SU-DHL-6 (cell line): ENCODE data around the gene DAP3.
"Not testable (repeated sequence)": the region's sequence is repeated elsewhere in the genome, so short reads cannot be mapped to it uniquely, and the experiment has no call there.

ENCODE experiments used
- H2AFZ ChIP-seq: fragments of 200-600 bp; sonication (generic); 2 replicates; pipeline ENCODE4 v1.6.1; 2014; ENCODE audit warnings: low read depth, mild to moderate bottlenecking, moderate library complexity, mixed read lengths, antibody characterized with exemption, low read length; ENCODE audit not compliant: severe bottlenecking
- H3F3A ChIP-seq: fragments of 200-600 bp; shearing (Covaris generic); 2 replicates; pipeline ENCODE4 v1.6.0; 2016; ENCODE audit warnings: antibody characterized with exemption, mild to moderate bottlenecking; ENCODE audit not compliant: insufficient read depth
- H3K27ac ChIP-seq: fragments of 200-600 bp; sonication (generic); 2 replicates; pipeline ENCODE4 v1.5.1; 2016; ENCODE audit warnings: low read depth, mild to moderate bottlenecking, low read length, moderate library complexity, mixed read lengths
- H3K27me3 ChIP-seq: fragments of 200-600 bp; sonication (generic), shearing (Covaris generic); 2 replicates; pipeline ENCODE4 v1.6.0; 2014; ENCODE audit warnings: mild to moderate bottlenecking, low read length
- H3K36me3 ChIP-seq: fragments of 200-600 bp; sonication (generic); 2 replicates; pipeline ENCODE4 v1.6.1; 2014; ENCODE audit warnings: mild to moderate bottlenecking, low read length, mixed read lengths
- H3K4me2 ChIP-seq: fragments of 300-600, 200-600 bp; shearing (Covaris generic), sonication (generic); 2 replicates; pipeline ENCODE4 v1.6.0; 2014; ENCODE audit warnings: low read length, low read depth, mild to moderate bottlenecking; ENCODE audit not compliant: poor library complexity, severe bottlenecking
- H3K4me3 ChIP-seq: fragments of 200-600 bp; sonication (generic); 2 replicates; pipeline ENCODE4 v1.5.1; 2014; ENCODE audit warnings: antibody characterized with exemption, low read length, mild to moderate bottlenecking, mixed read lengths; ENCODE audit not compliant: insufficient read depth, poor library complexity, severe bottlenecking
- H3K79me2 ChIP-seq: fragments of 200-600 bp; sonication (generic); 2 replicates; pipeline ENCODE4 v1.6.1; 2014; ENCODE audit warnings: mild to moderate bottlenecking, low read length, moderate library complexity; ENCODE audit not compliant: insufficient read depth
- H3K9ac ChIP-seq: fragments of 200-600 bp; sonication (generic); 2 replicates; pipeline ENCODE4 v1.7.0; 2014; ENCODE audit warnings: mild to moderate bottlenecking, low read length
- H3K9me2 ChIP-seq: fragments of 200-600 bp; sonication (generic); replicated peaks from 2 replicates; pipeline ENCODE4 v1.6.1; 2014; ENCODE audit warnings: low read length; ENCODE audit not compliant: insufficient read depth
- H3K9me3 ChIP-seq: fragments of 200-600 bp; sonication (generic); 2 replicates; pipeline ENCODE4 v1.6.1; 2014; ENCODE audit warnings: low read length, mixed read lengths; ENCODE audit not compliant: insufficient read depth
- H4K20me1 ChIP-seq: fragments of 200-600 bp; sonication (generic); 2 replicates; pipeline ENCODE4 v1.6.1; 2014; ENCODE audit warnings: low read depth, mild to moderate bottlenecking, antibody characterized with exemption, low read length, moderate library complexity, mixed read lengths
- CTCF ChIP-seq: fragments of 200-600 bp; sonication (generic); IDR thresholded peaks from one replicate; pipeline ENCODE4 v1.5.1; 2017; ENCODE audit warnings: antibody characterized with exemption, mild to moderate bottlenecking, low read length, moderate library complexity; ENCODE audit not compliant: insufficient read depth, poor library complexity, severe bottlenecking
- EZH2phosphoT487 ChIP-seq: fragments of 200-600 bp; sonication (generic), shearing (Covaris generic); conservative IDR thresholded peaks from 2 replicates; pipeline ENCODE4 v1.6.1; 2018; ENCODE audit warnings: mild to moderate bottlenecking, antibody characterized with exemption, low read length, moderate library complexity, mixed read lengths

The DAP3 gene

GRCh38 chr1:155651861-155652661 lies 36.8 kb upstream of the DAP3 start:
- Histone ChIP-seq H3K36me3 (no peaks in the 10 kb centered on the region), H3K4me2 (no peak overlapping the region), H3K9me2 (no peaks in the 10 kb centered on the region), H3K27ac (no peak overlapping the region), H3K9ac (no peak overlapping the region), H3K9me3 (no peaks in the 10 kb centered on the region), H3K4me3 (no peak overlapping the region), H3K79me2 (no peaks in the 10 kb centered on the region), H4K20me1 (no peaks in the 10 kb centered on the region), H3F3A (no peaks in the 10 kb centered on the region; the same call in 1 of the 2 replicates), H2AFZ (no peak overlapping the region), H3K27me3 (no peaks in the 10 kb centered on the region)
- TF ChIP-seq EZH2phosphoT487: no peak
- TF ChIP-seq CTCF: no peak

- H3K27ac ChIP-seq: no peak overlapping the region
- H3F3A ChIP-seq: no peaks in the 10 kb centered on the region; the same call in 1 of the 2 replicates
- H2AFZ ChIP-seq: no peak overlapping the region
These were observed 35.9 kb upstream of the DAP3 start for GRCh38 chr1:155652951-155653350.

GRCh38 chr1:155657463-155657862 lies 31.4 kb upstream of the DAP3 start:
- TF ChIP-seq EZH2phosphoT487 (no peak), CTCF (no peak)
- no peaks in the 10 kb centered on the region for H4K20me1 ChIP-seq
- no peak overlapping the region for H2AFZ ChIP-seq
- H3K9me2 ChIP-seq: no peaks in the 10 kb centered on the region
- H3F3A ChIP-seq: no peaks in the 10 kb centered on the region; the same call in 1 of the 2 replicates
- no peak overlapping the region for H3K4me3 ChIP-seq
- peaks cover 10% of the 10 kb centered on the region; the same call in 1 of the 2 replicates for H3K36me3 ChIP-seq
- no peaks in the 10 kb centered on the region for H3K9me3 ChIP-seq
- H3K9ac ChIP-seq: no peak overlapping the region
- no peaks in the 10 kb centered on the region for H3K27me3 ChIP-seq
- H3K27ac ChIP-seq: no peak overlapping the region
- no peaks in the 10 kb centered on the region for H3K79me2 ChIP-seq
- H3K4me2 ChIP-seq: no peak overlapping the region

More at GRCh38 chr1:155652951-155653350, 35.9 kb upstream of the DAP3 start:
- H3K4me2 ChIP-seq: no peak overlapping the region
- H3K9ac ChIP-seq: no peak overlapping the region
- H4K20me1 ChIP-seq: no peaks in the 10 kb centered on the region
- no peak overlapping the region for H3K4me3 ChIP-seq
- no peaks in the 10 kb centered on the region for H3K9me3 ChIP-seq
- no peaks in the 10 kb centered on the region for H3K9me2 ChIP-seq
- no peaks in the 10 kb centered on the region for H3K27me3 ChIP-seq
- no peak for TF ChIP-seq CTCF
- no peaks in the 10 kb centered on the region for H3K79me2 ChIP-seq
- no peaks in the 10 kb centered on the region for H3K36me3 ChIP-seq

- H3K9ac ChIP-seq, H2AFZ ChIP-seq, H4K20me1 ChIP-seq, H3K4me3 ChIP-seq, H3K27ac ChIP-seq, H3K27me3 ChIP-seq, H3F3A ChIP-seq, H3K4me2 ChIP-seq, H3K9me2 ChIP-seq, H3K9me3 ChIP-seq, H3K79me2 ChIP-seq: not testable (repeated sequence)
- peaks cover 19% of the 10 kb centered on the region; the same call in 1 of the 2 replicates for H3K36me3 ChIP-seq
These were observed 27.7 kb upstream of the DAP3 start for GRCh38 chr1:155661239-155661638.
